Cardiac fibroblast (primary cell): ENCODE results near the gene RPN1.
"Not testable (repeated sequence)": the region's sequence is repeated elsewhere in the genome, so short reads cannot be mapped to it uniquely, and the experiment has no call there.

Experiments
- DNase-seq, 2 donors: peaks; one replicate each; pipeline versions ENCODE4 v3.0.0 to v3.0.0-alpha.2; 2010; ENCODE audit warnings: low read depth in 2 of 2
- H3K4me3 ChIP-seq, 2 donors: replicated peaks in 1 of 2; 1 replicate in 1 of 2; 2 replicates in 1 of 2; pipeline ENCODE4 v1.5.1; 2011; ENCODE audit warnings: low read depth in 2 of 2, low read length in 2 of 2, mild to moderate bottlenecking in 2 of 2, moderate library complexity in 1 of 2
- TF ChIP-seq, protein P1 (sequence below): IDR thresholded peaks from one replicate; pipeline ENCODE4 v1.5.1; 2011; ENCODE audit warnings: low read depth, mild to moderate bottlenecking, low read length, inconsistent platforms

The RPN1 gene

GRCh38 chr3:128667641-128668040 is 17.0 kb upstream of the RPN1 start:
- no peak overlapping the region for H3K4me3 ChIP-seq
- TF ChIP-seq, protein P1, sequence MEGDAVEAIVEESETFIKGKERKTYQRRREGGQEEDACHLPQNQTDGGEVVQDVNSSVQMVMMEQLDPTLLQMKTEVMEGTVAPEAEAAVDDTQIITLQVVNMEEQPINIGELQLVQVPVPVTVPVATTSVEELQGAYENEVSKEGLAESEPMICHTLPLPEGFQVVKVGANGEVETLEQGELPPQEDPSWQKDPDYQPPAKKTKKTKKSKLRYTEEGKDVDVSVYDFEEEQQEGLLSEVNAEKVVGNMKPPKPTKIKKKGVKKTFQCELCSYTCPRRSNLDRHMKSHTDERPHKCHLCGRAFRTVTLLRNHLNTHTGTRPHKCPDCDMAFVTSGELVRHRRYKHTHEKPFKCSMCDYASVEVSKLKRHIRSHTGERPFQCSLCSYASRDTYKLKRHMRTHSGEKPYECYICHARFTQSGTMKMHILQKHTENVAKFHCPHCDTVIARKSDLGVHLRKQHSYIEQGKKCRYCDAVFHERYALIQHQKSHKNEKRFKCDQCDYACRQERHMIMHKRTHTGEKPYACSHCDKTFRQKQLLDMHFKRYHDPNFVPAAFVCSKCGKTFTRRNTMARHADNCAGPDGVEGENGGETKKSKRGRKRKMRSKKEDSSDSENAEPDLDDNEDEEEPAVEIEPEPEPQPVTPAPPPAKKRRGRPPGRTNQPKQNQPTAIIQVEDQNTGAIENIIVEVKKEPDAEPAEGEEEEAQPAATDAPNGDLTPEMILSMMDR, result no peak
- no peak for DNase-seq

DNA sequence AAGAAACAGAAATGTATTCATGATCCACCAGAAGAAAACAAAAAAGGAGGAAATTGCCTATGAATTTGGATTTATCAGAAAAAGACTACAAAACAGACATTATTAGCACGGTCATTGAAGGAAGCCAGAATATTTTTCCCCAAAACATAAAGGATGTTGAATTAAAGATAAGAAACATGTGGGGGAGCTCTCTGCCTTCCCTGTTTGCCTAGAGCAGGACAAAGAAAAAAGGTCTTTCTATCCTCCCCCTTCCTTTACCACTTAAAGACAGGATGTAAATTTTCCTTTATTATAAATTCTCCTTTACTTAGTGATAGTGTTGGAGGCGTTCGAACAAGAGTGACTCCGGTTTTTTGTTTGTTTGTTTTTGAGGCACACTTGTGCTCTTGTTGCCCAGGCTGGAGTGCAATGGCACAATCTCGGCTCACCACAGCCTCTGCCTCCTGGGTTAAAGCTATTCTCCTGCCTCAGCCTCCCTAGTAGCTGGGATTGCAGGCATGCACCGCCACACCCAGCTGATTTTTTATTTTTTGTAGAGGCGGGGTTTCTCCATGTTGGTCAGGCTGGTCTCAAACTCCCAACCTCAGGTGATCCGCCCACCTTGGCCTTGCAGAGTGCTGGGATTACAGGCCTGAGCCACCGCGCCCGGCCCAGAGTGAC is 14.9 kb upstream of the RPN1 start:
- peak; percentile 32 to 35 for DNase-seq
- H3K4me3 ChIP-seq, result no peak overlapping the region
- TF ChIP-seq, protein P1, result no peak

GRCh38 chr3:128663151-128663550 is 12.5 kb upstream of the RPN1 start:
- TF ChIP-seq, protein P1, result no peak
- DNase-seq, result no peak
- no peak overlapping the region for H3K4me3 ChIP-seq

- H3K4me3 ChIP-seq, result no peak overlapping the region
- TF ChIP-seq, protein P1, result no peak
- no peak for DNase-seq
Measured at GRCh38 chr3:128655531-128655930, 4.9 kb upstream of the RPN1 start.

GRCh38 chr3:128653993-128654805 is 3.6 kb upstream of the RPN1 start:
- not testable (repeated sequence) for H3K4me3 ChIP-seq, DNase-seq

DNA sequence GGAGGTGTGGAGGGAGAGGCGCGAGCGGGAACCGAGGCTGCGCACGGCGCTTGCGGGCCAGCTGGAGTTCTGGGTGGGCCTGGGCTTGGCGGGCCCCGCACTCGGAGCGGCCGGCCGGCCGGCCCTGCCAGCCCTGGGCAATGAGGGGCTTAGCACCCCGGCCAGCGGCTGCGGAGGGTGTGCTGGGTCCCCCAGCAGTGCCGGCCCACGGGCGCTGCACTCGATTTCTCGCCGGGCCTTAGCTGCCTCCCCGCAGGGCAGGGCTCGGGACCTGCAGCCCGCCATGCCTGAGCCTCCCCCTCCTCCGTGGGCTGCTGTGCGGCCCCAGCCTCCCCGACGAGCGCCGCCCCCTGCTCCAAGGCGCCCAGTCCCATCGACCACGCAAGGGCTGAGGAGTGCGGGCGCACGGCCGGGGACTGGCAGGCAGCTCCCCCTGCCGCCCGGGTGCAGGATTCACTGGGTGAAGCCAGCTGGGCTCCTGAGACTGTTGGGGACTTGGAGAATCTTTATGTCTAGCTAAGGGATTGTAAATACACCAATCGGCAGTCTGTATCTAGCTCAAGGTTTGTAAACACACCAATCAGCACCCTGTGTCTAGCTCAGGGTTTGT is 2.9 kb upstream of the RPN1 start:
- DNase-seq, result peak in 1 of 2 donors; percentile 16
- H3K4me3 ChIP-seq, result not testable (repeated sequence)

DNA sequence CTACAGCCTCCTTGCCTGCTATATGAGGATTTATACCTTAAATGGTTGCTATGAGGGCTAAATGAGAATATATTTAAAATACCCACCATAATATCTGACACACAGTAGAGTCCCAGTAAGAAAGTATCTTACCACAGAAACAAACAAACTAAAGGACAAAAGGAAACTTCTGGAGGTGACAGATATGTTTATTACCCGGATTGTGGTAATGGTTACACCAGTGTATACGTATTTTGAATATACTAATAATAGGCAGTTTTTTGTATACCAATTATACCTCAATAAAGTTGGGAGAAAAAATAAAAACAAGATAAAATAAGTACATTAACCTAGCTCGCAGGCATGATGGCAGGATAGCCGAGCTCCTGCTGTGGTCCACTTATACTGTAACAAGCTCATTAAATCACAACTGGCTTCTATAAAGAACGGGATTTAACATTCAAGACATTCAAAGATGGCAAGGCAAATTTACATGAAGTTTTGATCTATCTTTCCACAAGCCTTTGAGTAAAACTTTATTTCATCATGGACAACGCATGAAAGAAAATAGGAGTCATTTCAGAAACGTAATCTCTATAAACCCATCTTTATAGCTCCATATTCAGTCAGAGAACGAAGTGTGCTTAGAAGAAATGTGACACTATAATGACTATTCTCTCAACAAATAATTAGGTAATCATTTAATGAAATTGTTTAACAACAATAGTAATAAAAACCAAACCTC is 1.5 kb downstream of the RPN1 start:
- H3K4me3 ChIP-seq, result peak overlapping the region; percentile 100
- peak in 1 of 2 donors; percentile 10 for DNase-seq
- TF ChIP-seq, protein P1, result no peak
